ENCODE results near the gene MX1.

MX1 gene

DNA sequence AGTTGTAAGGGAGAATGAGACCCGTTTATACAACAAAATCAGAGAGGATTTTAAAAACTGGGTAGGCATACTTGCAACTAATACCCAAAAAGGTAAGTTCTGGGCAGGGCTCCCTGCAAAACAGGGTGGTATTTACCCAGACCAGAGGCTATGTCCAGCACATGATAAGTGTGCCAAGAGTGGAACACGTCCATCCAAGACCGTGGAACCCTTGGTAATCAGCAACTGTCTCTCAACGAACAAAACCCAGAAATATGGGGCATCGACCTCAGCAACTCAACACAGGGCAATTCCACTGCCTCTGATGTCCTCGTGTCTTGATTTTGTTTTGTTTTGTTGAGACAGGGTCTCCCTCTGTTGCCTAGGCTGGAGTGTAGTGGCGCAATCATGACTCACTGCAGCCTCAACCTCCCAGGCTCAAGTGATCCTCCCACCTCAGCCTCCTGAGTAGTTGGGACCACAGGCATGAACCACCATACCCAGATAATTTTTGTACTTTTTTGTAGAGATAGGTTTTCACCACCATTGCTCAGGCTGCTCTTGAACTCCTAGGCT, 26.7 kb upstream of the MX1 start:
- no peak overlapping the region for H3K4me3 ChIP-seq
- peak; percentile 35 for DNase-seq (ENCODE audit: low spot score)
- H3K27ac ChIP-seq, result no peak overlapping the region
- TF ChIP-seq, protein P1, sequence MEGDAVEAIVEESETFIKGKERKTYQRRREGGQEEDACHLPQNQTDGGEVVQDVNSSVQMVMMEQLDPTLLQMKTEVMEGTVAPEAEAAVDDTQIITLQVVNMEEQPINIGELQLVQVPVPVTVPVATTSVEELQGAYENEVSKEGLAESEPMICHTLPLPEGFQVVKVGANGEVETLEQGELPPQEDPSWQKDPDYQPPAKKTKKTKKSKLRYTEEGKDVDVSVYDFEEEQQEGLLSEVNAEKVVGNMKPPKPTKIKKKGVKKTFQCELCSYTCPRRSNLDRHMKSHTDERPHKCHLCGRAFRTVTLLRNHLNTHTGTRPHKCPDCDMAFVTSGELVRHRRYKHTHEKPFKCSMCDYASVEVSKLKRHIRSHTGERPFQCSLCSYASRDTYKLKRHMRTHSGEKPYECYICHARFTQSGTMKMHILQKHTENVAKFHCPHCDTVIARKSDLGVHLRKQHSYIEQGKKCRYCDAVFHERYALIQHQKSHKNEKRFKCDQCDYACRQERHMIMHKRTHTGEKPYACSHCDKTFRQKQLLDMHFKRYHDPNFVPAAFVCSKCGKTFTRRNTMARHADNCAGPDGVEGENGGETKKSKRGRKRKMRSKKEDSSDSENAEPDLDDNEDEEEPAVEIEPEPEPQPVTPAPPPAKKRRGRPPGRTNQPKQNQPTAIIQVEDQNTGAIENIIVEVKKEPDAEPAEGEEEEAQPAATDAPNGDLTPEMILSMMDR (IDR thresholded peaks at IDR 0.05), result no peak

DNA sequence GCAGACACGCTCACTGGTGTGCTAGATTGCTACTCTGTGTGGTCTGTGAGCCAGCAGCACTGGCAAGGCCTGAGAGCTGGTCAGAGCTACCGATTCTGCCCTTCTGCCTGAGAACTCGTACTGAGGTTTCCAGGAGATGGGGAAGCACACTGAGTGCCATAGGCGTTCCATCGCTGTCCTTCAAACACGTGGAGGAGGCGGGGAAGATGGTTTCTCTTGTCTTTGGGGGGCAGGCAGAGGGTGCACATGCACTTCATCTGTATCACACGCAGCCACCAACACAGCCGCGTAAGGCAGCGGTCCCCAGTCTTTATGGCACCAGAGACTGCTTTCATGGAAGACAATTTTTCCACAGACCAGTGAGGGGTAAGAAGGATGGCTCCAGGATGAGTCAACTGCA, 23.8 kb upstream of the MX1 start:
- Histone ChIP-seq H3K4me3 (no peak overlapping the region), H3K27ac (no peak overlapping the region)
- peak; percentile 29 for DNase-seq (ENCODE audit: low spot score)
- TF ChIP-seq, protein P1 (IDR thresholded peaks at IDR 0.05), result no peak

DNA sequence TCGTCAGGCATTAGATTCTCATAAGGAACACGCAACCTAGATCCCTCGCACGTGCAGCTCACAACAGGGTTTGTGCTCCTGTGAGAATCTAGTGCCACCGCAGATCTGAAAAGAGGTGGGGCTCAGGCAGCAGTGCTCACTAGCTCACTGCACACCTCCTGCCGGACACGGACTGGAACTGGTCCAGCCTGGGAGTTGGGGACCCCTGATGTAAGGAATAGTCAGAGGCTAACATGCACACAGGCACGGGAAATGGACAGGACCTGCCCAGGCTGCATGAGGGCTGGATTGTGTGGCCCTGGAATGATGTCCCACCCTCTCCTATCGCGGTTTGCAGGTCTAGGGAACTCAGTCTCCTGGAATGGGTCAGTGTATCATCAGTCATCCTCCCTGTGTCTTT, 23.2 kb upstream of the MX1 start:
- peak; percentile 56 for DNase-seq (ENCODE audit: low spot score)
- TF ChIP-seq, protein P1 (IDR thresholded peaks at IDR 0.05), result no peak
- H3K27ac ChIP-seq, result no peak overlapping the region
- H3K4me3 ChIP-seq, result no peak overlapping the region

DNA sequence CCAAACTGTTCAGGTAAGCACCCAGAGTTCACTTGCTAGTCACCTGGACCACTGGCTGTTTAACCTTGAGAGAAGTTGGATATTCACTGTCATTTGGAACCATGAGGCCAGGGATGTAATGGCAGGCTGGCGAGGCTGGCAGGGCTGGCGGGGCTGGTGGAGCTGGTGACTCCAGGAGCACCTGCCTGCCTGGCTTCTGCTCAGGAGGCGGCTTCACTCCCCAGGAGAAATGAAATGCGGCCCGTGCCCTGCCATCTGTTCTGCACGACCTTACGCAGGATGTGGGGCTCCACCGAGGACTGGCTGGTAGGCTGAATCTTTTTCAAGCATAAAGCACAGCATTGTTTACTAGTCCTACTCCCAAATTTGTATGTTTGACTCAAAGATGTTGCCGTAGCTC, 22.7 kb upstream of the MX1 start:
- DNase-seq (ENCODE audit: low spot score), result peak; percentile 69
- H3K4me3 ChIP-seq, result no peak overlapping the region
- TF ChIP-seq, protein P1 (IDR thresholded peaks at IDR 0.05), result no peak
- no peak overlapping the region for H3K27ac ChIP-seq

DNA sequence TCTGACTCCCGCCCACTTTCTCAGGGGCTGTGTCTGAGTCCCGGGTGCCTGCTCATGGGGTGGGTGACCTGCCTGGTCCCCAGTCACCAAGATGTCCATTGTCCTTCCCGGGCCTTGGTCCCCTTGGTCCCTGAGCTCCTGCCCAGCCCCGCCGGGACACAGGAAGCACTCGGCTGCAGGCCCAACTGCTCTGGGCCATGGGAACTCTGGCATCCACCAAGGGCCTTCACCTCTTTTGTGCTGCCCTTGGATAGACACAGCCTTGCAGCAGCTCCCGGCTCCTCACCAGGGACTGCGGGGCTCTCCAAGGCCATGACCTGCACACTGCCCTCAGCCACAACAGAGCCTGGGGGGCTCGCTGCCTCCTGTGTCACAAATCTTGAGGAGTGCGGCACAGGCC, 22.1 kb upstream of the MX1 start:
- no peak overlapping the region for H3K4me3 ChIP-seq
- TF ChIP-seq, protein P1 (IDR thresholded peaks at IDR 0.05), result no peak
- no peak overlapping the region for H3K27ac ChIP-seq
- peak; percentile 36 for DNase-seq (ENCODE audit: low spot score)

DNA sequence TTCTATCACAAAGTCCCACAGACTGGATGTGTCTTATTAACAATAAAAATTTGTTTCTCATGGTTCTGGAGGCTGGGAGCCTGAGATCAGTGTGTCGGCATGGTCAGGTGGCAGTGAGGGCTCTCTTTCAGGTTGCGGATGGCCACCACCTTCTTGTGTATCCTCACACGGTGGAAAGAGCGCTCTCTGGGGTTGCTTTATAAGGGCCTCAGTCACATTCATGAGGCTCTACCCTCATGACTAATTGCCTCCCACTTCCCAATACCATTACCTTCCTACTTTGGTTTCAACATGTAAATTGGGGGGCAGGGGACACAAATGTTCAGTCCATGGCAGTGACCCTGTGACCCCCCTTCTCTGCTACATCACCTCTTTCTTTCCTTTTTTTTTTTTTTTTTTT, 20.7 kb upstream of the MX1 start:
- H3K4me3 ChIP-seq, result no peak overlapping the region
- peak; percentile 33 for DNase-seq (ENCODE audit: low spot score)
- no peak overlapping the region for H3K27ac ChIP-seq
- TF ChIP-seq, protein P1 (IDR thresholded peaks at IDR 0.05), result no peak

DNA sequence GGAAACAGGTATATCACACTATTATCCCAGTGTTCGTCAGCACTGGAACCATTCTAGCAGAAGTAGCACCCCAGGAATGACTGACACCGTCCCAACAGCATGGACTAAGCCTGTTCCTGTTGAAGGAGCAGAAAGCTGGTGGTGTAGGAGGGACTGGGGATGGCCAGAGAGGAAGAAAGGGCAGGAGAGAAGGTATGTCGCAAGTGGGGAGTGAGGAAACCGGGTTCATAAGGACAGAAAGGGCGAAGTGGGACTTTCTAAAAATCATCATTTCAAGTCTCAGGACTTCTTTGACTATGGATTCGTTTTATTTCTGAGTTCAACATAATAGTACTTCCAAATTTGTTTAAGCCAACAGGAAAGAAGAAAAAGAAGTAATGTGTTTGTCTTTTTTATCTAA, 19.7 kb upstream of the MX1 start:
- DNase-seq (ENCODE audit: low spot score), result peak; percentile 16
- Histone ChIP-seq H3K27ac (no peak overlapping the region), H3K4me3 (no peak overlapping the region)
- TF ChIP-seq, protein P1 (IDR thresholded peaks at IDR 0.05), result no peak

All from coronary artery (tissue), 2 donors.